VCaP (cell line): Measurements from ENCODE around the gene KYAT1.

ENCODE experiments used
- H3K27ac ChIP-seq: fragments of 450-650 bp; 2 replicates; pipeline ENCODE4 v1.5.1; 2017
- TF ChIP-seq, protein P1 (sequence below): fragments of 450-650 bp; conservative IDR thresholded peaks from 2 replicates; pipeline ENCODE4 v1.5.1; 2017; ENCODE audit warnings: mild to moderate bottlenecking, moderate library complexity

KYAT1 gene

DNA sequence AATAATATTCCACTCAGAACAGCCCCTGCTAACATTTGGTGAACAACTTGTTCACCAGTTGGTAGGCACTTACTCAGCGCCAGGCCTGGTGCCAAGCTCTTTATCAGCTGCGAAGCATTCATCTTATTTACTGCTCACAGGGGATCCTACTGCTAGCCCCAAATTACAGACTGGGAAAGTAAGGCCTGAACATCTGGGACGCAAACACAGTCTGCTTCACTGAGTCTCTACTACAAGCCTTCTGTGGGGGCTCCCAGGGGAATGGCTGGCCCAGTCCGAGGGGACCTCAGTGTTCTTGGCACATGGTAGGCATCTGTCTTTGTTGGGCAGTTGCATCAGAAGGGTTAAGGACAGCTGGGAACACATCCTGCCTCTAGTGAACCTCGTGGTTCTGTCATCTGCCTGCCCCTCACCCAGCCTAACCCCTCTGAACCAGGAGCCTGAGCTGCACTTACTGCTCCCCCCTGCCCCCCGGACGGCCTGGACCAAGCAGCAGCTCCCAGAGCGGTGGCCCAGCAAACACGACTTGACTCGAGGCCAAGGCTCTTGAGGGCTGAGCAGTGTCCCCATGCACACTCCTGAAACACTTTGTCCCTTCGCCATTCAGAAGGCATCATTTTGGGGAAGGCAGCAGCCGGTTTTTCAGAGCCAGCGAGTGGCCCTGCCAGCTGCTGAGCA, 38.8 kb upstream of the KYAT1 start, which contains the start of gene PHYHD1:
PHYHD1 (plus strand) TSS at position 602 of the 678 bp plus-strand sequence. CDS start 1,342 bp downstream, outside the sequence.
- TF ChIP-seq, protein P1, sequence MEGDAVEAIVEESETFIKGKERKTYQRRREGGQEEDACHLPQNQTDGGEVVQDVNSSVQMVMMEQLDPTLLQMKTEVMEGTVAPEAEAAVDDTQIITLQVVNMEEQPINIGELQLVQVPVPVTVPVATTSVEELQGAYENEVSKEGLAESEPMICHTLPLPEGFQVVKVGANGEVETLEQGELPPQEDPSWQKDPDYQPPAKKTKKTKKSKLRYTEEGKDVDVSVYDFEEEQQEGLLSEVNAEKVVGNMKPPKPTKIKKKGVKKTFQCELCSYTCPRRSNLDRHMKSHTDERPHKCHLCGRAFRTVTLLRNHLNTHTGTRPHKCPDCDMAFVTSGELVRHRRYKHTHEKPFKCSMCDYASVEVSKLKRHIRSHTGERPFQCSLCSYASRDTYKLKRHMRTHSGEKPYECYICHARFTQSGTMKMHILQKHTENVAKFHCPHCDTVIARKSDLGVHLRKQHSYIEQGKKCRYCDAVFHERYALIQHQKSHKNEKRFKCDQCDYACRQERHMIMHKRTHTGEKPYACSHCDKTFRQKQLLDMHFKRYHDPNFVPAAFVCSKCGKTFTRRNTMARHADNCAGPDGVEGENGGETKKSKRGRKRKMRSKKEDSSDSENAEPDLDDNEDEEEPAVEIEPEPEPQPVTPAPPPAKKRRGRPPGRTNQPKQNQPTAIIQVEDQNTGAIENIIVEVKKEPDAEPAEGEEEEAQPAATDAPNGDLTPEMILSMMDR: no peak
- H3K27ac ChIP-seq: peak within 1 kb of the TSS; percentile 37

DNA sequence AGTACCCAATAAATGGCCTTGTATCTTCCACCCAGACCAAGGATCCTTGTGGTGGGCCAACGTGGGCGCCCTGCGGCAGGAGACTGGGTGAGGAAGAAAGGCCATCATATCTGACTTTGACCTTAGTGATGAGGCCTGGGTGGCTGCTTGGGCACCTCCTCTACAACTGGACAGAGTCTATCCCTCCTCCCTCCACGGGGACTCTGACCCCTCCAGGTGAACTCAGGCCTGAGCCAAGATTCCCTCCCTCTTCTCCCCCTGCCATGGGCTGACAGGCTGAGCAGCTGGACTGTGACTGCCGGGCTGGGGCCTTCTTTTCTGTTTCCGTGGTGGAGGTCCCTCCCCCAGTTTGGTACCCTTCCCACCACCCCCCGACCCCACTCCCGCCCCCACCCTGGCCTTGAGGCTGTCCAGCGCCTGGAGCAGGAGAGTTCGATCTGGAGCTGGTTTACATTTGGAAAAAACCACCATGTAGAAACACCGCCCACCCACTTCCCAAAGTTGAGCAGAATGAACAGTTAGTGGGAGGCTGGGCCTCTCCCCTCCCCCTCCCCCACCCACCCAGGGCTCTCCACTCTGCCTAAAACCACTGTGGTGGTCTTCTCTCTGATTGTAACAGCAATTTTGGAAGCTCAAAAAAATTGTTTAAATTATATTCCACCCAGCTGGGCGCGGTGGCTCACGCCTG, 37.8 kb upstream of the KYAT1 start:
- TF ChIP-seq, protein P1: no peak
- H3K27ac ChIP-seq: peak overlapping the region; percentile 37

DNA sequence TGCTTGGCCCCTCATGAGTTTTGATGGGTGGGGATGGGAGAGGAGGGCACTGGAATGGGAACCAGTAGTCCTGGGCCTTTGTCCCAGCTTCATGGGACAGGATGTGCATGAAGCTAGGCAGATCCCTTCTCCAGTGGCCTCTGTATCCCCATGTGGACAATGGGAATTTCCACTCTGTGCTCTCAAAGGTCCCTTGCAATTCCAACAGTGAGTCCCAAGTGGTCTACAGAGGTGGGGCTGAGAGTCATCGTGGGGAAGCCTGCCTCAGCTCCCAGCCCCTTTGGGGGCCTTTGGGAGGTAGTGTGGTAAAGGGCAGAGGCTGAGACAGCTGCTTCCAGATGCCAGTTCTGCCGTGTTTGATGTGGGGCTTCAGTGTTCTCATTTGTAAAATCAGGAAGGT, 37.2 kb upstream of the KYAT1 start:
- no peak overlapping the region; the same call in 1 of the 2 replicates for H3K27ac ChIP-seq
- TF ChIP-seq, protein P1: no peak

DNA sequence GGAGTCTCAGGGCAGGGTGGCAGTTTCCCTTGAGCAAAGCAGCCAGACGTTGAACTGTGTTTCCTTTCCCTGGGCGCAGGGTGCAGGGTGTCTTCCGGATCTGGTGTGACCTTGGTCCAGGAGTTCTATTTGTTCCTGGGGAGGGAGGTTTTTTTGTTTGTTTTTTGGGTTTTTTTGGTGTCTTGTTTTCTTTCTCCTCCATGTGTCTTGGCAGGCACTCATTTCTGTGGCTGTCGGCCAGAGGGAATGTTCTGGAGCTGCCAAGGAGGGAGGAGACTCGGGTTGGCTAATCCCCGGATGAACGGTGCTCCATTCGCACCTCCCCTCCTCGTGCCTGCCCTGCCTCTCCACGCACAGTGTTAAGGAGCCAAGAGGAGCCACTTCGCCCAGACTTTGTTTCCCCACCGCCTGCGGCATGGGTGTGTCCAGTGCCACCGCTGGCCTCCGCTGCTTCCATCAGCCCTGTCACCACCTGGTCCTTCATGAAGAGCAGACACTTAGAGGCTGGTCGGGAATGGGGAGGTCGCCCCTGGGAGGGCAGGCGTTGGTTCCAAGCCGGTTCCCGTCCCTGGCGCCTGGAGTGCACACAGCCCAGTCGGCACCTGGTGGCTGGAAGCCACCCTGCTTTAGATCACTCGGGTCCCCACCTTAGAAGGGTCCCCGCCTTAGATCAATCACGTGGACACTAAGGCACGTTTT, 35.5 kb upstream of the KYAT1 start:
- TF ChIP-seq, protein P1: no peak
- H3K27ac ChIP-seq: peak overlapping the region; percentile 96

DNA sequence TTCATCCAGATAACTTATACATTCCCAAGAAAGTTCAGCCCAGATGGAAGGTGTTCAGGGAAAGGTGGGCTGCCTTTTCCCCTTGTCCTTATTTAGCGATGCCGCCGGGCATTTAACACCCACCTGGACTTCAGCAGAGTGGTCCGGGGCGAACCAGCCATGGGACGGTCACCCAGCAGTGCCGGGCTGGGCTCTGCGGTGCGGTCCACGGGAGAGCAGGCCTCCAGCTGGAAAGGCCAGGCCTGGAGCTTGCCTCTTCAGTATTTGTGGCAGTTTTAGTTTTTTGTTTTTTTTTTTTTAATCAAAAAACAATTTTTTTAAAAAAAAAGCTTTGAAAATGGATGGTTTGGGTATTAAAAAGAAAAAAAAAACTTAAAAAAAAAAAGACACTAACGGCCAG, 35.0 kb upstream of the KYAT1 start:
- H3K27ac ChIP-seq: peak overlapping the region; percentile 96
- TF ChIP-seq, protein P1: no peak

DNA sequence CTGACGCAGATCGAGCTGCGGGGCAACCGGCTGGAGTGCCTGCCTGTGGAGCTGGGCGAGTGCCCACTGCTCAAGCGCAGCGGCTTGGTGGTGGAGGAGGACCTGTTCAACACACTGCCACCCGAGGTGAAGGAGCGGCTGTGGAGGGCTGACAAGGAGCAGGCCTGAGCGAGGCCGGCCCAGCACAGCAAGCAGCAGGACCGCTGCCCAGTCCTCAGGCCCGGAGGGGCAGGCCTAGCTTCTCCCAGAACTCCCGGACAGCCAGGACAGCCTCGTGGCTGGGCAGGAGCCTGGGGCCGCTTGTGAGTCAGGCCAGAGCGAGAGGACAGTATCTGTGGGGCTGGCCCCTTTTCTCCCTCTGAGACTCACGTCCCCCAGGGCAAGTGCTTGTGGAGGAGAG, 34.5 kb upstream of the KYAT1 start:
- H3K27ac ChIP-seq: peak overlapping the region; percentile 96
- TF ChIP-seq, protein P1: no peak
